Thoracic aorta endothelial cell (primary cell): ENCODE results near the gene INHBC. TPM values are rescaled to one million over a fixed set of nuclear protein-coding genes. Genes with fewer than 3 reads are reported as not detected.

Experiments used
- small RNA-seq: library from RNA; depleted of rRNA; stranded (forward); fragments of <200 nt; gene quantifications from one replicate; pipeline ENCODE3, GENCODE V24; 2012
- total RNA-seq: library from RNA; depleted of rRNA; stranded (reverse); fragments of >200 nt; gene quantifications from 2 replicates; pipeline ENCODE4 v1.2.3, GENCODE V29; 2012

Gene INHBC, protein sequence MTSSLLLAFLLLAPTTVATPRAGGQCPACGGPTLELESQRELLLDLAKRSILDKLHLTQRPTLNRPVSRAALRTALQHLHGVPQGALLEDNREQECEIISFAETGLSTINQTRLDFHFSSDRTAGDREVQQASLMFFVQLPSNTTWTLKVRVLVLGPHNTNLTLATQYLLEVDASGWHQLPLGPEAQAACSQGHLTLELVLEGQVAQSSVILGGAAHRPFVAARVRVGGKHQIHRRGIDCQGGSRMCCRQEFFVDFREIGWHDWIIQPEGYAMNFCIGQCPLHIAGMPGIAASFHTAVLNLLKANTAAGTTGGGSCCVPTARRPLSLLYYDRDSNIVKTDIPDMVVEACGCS
- not detected in 2 replicates for total RNA-seq

DNA sequence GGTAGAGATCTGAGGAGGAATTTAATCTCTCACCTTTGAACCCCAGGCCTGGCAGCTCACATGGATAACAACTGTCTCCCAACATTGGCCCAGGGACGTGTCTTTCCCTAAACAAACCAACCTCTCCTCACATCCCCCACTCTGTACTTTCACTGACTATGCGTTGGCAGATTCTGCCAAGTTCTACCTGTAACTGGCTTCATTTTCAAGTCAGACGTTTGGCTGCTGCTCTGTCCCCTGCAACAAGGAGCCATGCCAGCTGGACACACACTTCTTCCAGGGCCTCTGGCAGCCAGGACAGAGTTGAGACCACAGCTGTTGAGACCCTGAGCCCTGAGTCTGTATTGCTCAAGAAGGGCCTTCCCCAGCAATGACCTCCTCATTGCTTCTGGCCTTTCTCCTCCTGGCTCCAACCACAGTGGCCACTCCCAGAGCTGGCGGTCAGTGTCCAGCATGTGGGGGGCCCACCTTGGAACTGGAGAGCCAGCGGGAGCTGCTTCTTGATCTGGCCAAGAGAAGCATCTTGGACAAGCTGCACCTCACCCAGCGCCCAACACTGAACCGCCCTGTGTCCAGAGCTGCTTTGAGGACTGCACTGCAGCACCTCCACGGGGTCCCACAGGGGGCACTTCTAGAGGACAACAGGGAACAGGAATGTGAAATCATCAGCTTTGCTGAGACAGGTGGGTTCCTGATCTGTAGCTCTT, at the start of gene INHBC:
Gene INHBC, plus strand, starts transcription at position 268 of the 707 bp plus-strand sequence. Its CDS starts 103 bp downstream, at position 371.

DNA sequence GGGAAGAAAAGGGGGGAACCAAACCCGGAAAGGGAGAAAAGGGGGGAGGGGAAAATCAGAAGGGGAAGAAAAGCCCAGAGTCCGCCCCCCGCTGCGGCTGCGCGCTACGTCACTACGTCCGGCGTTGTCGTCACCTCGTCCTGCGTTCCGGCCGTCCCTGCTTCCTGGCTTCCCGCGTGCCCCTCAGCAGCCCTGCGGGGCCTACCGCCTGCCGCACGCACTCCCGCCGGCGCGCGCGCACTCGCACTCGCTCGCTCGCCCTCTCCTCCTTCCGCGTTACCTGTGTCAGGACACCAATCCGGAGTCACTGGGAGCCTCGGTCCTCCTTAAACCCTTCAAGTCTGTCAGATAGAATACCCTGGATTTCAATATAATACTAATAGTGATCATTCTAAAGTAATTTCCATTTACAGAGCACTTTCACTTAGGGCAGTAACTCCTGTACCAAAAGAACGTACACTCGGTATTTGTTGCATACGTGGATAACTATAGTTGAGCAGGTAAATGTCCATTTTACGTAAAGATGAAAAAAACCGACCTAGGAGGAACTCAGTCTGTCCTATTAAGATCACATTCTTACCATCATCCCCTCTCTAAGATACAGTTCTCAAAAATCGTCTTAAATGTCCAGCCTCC, 3.5 kb upstream of the INHBC start, which contains the start of gene R3HDM2:
Gene R3HDM2, minus strand, starts transcription at position 113 of the 636 bp plus-strand sequence. CDS start 120,615 bp downstream, outside the sequence.

GRCh38 chr12:57454566-57455373, 20.2 kb downstream of the INHBC start, which contains the start of gene INHBE:
Gene INHBE, plus strand, starts transcription at chr12:57455307. Its CDS starts 230 bp downstream, at chr12:57455537.

DNA sequence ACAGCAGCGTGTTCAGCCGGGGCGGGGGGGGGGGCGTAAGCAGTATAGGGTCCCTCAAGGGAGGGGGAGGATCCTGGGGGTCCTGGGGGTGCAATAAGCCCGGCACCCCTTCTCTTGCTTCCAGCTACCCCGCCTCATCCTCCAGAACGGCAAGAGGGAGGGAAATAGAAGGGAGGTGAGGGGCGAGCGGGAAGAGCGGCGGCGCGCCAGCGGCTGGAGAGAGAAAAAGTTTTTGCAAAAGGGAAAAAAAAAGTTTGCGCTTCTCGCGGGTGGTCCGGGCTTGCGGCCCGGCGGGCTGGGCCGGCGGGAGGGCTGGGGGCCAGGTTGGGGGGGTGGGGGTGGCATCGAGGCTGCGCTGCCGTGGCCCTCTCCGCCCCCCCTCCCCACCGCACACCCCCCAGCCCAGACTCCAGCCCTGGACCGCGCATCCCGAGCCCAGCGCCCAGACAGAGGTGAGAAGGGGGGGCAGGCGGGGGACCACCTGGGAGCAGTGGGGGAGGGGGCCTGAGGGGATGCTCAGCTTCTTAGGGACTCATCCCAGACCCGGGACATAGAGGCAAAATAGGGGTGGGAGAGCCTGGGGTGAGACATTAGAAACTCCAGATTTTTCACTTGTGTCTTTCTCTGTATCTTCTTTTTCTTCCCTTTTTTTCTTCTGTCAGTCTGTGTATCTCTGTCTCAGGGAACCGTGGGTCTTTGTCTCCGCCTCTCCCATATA, 25.3 kb downstream of the INHBC start, which contains the start of gene GLI1:
Gene GLI1, plus strand, starts transcription at position 36 of the 718 bp plus-strand sequence. CDS start 3,907 bp downstream, outside the sequence.

DNA sequence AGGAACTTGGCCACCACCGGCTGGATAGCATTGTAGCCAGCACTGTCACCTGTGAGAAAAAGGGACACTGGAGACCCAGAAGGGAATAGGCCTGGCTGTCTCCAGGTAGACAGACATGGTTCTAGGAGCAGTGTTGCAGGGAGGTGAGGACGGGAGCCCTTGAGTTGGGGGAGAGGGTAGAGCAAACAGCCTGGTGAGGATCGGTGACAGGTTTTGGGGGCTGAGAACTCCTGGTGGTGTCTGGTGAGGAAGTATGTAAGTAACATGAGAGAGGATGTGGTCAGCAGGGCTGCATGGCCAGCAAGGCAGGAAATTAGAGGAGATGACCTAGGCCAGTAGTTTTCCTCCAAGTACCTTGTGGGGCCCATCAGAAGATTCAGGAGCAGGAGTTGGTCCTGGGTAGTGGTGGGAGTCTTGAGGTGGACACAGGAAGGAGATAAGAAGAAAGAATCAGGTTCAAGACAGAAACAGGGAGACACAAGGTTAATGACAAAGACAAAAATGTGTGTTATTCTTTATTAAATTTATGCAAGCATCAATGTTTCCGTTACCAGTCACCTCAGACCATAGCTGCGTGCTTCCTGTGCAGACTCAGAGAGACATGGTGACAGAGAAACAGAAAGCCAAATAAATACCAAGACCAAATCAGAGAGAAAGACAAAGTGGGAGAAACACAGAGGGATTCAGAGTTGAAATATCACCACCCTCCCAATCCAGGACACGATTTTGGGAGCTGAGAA, 45.0 kb downstream of the INHBC start, which contains the start of gene ARHGAP9:
Gene ARHGAP9, minus strand, starts transcription at position 491 of the 740 bp plus-strand sequence. Its CDS starts 460 bp downstream, at position 31.

GRCh38 chr12:57487597-57488401, 53.2 kb downstream of the INHBC start, which contains the start of gene MARS1:
Gene MARS1, plus strand, starts transcription at chr12:57488068. Its CDS starts 23 bp downstream, at chr12:57488091.

Small RNA genes lying within 50 kb of the gene (small RNA-seq; reads per million reads assigned to genes)
- not detected for gene RNU6-879P

Other genes starting within 250 kb of the INHBC start
- 0.13 and 0.14 TPM in 2 replicates for gene NXPH4, start 218.0 kb upstream of the INHBC start, total RNA-seq
- 168 and 252 TPM in 2 replicates for gene SHMT2, start 205.1 kb upstream of the INHBC start, total RNA-seq
- not detected in 2 replicates for gene STAC3, start 183.6 kb upstream of the INHBC start, total RNA-seq
- 18.1 and 21.4 TPM in 2 replicates for gene R3HDM2, start 3.7 kb upstream of the INHBC start, total RNA-seq
- not detected in 2 replicates for gene INHBE, start 20.5 kb downstream of the INHBC start, total RNA-seq
- 0.07 TPM in 1 of 2 replicates, not detected in the other for gene GLI1, start 25.0 kb downstream of the INHBC start, total RNA-seq
- gene ARHGAP9, start 45.1 kb downstream of the INHBC start, total RNA-seq: 0.13 TPM in 1 of 2 replicates, not detected in the other
- gene MARS1, start 53.3 kb downstream of the INHBC start, total RNA-seq: 139 and 141 TPM in 2 replicates
- gene DDIT3, start 85.7 kb downstream of the INHBC start, total RNA-seq: 6.3 and 6.7 TPM in 2 replicates
- gene MBD6, start 88.0 kb downstream of the INHBC start, total RNA-seq: 8.5 and 12.6 TPM in 2 replicates
- 128 and 152 TPM in 2 replicates for gene DCTN2, start 112.4 kb downstream of the INHBC start, total RNA-seq
- under 0.01 and 0.07 TPM in 2 replicates for gene KIF5A, start 115.3 kb downstream of the INHBC start, total RNA-seq
- gene PIP4K2C, start 156.4 kb downstream of the INHBC start, total RNA-seq: 12.5 and 15.1 TPM in 2 replicates
- gene DTX3, start 170.0 kb downstream of the INHBC start, total RNA-seq: 4.1 and 6.5 TPM in 2 replicates
- gene ARHGEF25, start 176.7 kb downstream of the INHBC start, total RNA-seq: 2.2 and 2.7 TPM in 2 replicates
- gene B4GALNT1, start 198.4 kb downstream of the INHBC start, total RNA-seq: 0.14 and 0.27 TPM in 2 replicates